Stimulated activated CD8-positive, alpha-beta memory T cell treated with anti-CD3 and anti-CD28 coated beads, Interleukin-12 subunit alpha, Interleukin-12 subunit beta, amount 100 ng/mL, for 24 hours (primary cell): Measurements from ENCODE around the gene ZNF888.
"Not testable (repeated sequence)": the region's sequence is repeated elsewhere in the genome, so short reads cannot be mapped to it uniquely, and the experiment has no call there.

Source experiments
- DNase-seq: peaks from one replicate; pipeline ENCODE4 v3.0.0-alpha.2; 2020; ENCODE audit errors: extremely low read depth

The ZNF888 gene

DNA sequence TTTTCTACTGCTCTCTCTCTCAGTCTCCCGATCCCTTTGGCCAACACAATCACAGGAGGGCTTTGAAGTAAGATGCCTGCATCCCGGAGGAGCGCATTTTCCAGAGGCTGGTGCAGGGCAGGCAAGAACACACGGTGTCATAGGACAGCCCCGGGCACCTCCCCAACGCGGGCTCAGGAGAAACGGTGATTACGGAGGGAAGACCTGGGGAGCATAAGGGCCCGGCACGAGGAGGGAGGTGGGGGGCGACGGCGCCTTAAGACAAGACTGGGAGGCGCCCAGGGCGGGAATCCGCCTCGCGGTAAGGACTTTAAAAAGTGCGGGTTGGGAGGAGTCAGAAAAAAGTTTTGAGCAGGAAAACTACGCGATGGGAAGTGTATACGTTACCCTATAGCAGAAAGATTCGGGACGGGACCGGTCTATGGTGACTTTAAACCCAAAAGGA is 18.7 kb upstream of the ZNF888 start:
- no peak for DNase-seq

DNA sequence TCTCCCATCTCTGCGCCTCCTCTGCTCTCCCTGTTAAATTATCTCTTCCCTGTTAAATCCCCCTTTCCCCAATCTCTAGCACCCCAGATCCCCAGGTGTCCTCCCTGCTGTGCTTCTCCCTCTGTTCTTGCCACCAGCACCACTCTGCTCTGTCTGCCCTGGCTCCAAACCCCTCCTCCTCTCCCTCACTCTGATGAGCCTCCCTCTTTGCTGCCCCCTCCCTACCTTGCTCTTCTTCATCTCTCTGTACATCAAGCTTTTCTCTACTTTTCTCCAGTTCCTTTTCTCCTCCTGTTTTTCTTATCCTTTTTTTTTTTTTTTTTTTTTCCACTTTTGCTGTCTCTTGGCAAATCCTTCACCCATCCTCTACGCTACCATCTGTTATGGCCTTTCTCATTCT is 18.3 kb upstream of the ZNF888 start:
- not testable (repeated sequence) for DNase-seq

DNA sequence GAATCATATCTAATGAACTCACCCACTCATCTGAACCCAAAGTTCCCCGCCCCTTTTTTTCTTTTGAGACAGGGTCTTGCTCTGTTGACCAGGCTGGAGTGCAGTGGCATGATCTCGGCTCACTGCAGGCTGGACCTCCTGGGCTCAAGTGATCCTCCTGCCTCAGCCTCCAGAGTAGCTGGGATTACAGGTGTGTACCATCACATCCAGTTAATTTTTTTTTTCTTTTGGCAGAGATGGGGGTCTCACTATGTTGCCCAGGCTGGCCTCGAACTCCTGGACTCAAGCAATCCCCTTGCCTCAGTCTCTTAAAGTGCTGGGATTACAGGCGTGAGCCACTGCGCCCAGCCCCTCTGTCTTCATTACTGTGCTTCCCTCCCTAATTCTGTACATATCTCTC is 17.7 kb upstream of the ZNF888 start:
- DNase-seq: not testable (repeated sequence)

GRCh38 chr19:52938761-52939160 is 15.5 kb upstream of the ZNF888 start:
- no peak for DNase-seq

- DNase-seq: no peak
Measured at GRCh38 chr19:52936954-52937325, 13.7 kb upstream of the ZNF888 start.

GRCh38 chr19:52936151-52936953 is 13.1 kb upstream of the ZNF888 start:
- DNase-seq: no peak

- no peak for DNase-seq
Measured at GRCh38 chr19:52935434-52935833, 12.2 kb upstream of the ZNF888 start.

GRCh38 chr19:52924641-52925040 is 1.4 kb upstream of the ZNF888 start:
- DNase-seq: not testable (repeated sequence)

GRCh38 chr19:52923778-52924593 is 758 bp upstream of the ZNF888 start:
- DNase-seq: no peak

GRCh38 chr19:52917531-52917930 is 5.7 kb downstream of the ZNF888 start:
- no peak for DNase-seq

- no peak for DNase-seq
Measured at GRCh38 chr19:52910648-52911047, 12.6 kb downstream of the ZNF888 start.

DNA sequence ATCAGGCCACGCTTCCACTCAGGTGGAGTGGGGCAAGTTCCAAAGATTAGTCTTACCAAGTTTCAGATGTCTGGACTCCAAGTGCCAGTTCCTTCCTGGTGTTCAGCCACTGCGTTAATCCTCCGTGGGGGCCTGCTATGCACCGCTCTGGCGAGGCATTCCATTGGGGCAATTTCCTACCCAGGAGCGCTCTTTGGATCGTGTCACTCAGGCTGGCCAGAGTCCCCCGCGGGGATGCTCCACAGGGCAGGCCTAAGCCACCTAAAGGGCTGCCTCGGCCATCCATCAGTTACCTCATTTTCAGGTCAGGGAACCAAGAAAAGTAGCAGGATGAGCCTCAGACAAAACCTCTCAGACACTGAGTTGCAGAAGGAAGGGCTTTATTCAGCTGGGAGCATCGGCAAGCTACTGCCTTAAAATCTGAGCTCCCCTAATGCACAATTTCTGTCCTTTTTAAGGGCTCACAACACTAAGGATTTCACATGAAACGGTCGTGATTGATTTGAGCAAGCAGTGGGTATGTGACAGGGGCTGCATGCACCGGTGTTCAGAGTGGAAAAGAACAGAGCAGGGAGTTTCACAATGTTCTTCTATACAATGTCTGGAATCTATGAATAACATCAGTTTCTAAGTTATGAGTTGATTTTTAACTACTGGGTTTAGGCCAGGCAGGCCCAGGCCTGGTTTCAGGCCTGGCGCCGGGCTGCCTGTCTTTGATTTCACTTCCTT is 19.0 kb downstream of the ZNF888 start:
- not testable (repeated sequence) for DNase-seq

- DNase-seq: no peak
Measured at GRCh38 chr19:52901842-52902241, 21.4 kb downstream of the ZNF888 start.

- not testable (repeated sequence) for DNase-seq
Measured at GRCh38 chr19:52898596-52898995, 24.6 kb downstream of the ZNF888 start.

- DNase-seq: no peak
Measured at GRCh38 chr19:52898101-52898500, 25.1 kb downstream of the ZNF888 start.

DNA sequence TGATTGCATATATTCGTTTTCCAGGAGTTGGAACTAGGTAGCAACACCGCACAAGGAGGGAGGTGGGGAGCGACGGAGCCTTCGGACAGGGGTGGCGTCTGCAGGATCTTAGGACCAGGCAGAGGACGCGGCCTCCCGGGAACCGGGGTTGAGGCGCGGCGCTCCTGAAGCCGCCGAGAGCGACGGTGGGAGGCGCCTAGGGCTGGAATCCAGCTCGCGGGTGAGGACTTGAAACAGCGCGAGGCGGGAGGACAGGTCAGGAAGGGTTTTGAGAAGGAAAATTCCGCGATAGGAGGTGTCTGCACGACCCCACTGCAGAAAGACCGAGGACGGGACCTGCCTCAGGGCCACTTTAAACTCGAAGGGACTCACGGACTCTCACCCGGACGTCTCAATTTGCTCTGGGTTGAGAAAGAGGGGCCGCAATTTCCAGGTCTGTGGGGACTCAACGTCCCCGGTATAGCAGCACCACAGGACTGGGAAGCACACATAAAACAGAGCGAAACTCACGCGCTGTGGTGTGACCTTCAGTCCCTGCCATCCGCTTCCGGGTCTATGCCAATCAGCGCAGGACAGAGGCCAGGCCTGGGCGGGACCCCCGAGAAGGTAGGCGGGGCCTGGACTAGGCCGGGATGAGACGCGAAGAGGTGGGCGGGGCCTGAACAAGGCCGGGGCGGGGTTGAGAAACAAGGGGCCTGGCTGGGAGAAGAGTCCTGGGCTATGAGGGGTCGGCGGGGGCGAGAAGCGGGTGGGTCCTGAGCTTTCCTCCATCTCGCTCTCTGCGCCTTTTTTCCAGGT is 25.9 kb downstream of the ZNF888 start, which contains the start of gene ZNF320:
Gene ZNF320 (minus strand): TSS at position 498 of the 798 bp plus-strand sequence. CDS start 7,380 bp downstream, outside the sequence.
- peak; percentile 73 for DNase-seq

GRCh38 chr19:52896431-52897137 is 26.6 kb downstream of the ZNF888 start:
- no peak for DNase-seq

- no peak for DNase-seq
Measured at GRCh38 chr19:52891336-52891735, 31.9 kb downstream of the ZNF888 start.

DNA sequence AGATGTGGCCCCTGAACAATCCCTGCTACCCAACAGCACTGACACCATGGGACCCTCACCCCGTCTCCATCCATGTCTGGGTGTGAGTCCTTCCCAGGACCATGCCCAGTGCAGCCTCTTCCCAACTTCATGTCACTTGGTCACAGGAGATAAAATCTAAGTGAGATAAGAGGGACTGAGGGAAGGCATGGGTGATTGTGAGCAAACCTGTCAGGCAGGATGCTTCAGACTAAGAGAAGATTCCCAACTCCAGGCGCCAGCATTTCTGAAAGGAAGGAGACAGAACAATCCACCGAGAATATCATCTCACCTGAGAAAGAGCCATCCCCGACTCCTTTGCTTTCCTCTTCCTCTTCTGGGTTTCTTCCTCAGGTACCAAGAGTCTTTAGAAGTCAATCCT is 33.3 kb downstream of the ZNF888 start:
- DNase-seq: no peak

- DNase-seq: no peak
Measured at GRCh38 chr19:52889076-52889475, 34.2 kb downstream of the ZNF888 start.
